ENCODE results near the gene GTSF1L. TPM values are rescaled to one million over a fixed set of nuclear protein-coding genes. Genes with fewer than 3 reads are reported as not detected.
A peak's percentile ranks its signal among the peaks of the same experiment; 100 is the strongest.

Gene GTSF1L
- total and polyA plus RNA-seq, 2 of the 4 experiments (the other 2 are of a cell fraction): not detected

DNA sequence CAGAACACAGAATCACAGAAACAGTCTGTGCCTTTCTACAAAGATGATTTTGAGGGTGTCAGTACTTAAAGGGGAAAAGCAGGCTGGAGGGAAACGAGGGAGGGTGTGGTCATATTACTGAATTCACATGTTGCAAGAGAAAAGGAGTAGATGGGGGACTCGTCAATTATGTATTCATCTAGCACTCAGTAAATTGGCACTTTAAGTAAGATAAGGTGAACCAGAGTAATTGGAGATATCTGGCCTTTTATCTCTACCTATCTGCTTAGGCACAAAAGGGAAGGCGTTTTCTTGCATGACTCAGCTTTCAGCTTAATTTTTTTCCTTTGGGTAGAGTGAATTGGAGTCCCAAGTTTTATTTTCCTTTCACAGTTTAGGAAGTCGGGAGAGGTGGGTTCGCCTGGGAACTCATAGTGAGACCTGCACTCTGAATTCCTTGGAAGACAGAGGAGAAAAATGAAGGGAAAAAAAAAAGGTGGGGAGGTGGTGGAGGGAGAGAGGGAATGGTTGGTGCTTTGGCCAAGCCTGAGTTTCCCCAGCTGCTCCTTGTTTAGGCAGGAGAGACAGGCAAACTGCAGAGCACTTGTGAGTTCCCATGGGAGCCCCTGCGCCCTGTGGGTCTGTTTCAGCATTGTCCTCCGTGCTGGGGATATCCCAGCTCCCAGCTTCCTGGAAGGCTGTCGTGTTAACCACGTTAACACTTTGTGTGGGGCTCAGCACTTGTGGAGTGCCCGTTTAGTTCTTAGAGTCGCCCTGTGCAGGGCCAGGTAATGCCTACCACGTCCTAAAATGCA, 19.7 kb upstream of the GTSF1L start (continued):
- no peak for TF ChIP-seq RCOR1 (IDR thresholded peaks at IDR 0.05; ENCODE audit: insufficient replicate concordance, low read length)

DNA sequence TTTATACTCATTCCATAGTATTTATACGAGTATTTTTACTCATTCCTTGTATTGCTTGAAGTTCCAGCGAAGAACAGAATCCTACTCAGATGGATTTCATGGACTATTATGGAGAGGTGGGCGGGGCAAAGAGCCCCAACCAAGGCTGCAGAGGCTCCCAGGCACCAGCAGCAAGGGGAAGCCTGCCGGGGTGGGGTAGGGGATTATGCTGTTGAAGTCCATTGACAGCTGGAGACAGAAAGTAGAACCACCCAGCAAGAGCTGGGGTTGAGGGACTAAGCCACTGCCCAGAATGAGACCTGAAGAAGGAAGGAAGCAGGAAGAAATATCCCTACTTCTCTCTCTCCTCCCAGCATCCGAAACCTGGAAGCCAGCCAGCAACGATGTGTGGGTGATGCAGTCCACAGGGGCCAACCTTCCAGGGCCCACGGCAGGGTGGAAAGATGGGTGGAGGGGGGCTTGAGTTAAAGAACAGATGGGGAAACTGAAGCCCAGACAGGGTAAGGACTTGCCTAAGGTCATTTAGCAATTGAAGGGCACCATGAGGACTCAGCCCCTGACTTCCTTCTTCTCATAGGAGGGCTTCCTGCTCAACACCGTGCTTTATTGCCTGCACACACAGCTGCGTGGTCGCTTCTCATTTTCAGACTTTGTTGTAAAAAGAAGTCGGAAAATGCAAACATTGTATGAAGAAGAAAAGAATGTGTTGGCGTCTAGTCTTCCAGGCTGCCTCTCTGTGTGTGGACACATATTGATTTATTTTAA, 18.3 kb upstream of the GTSF1L start:
- H3K4ac ChIP-seq (ENCODE audit: low read depth, low read length): peak overlapping the region; percentile 20; the same call in 1 of the 2 replicates
- no peaks in the 10 kb centered on the region; the same call in 1 of the 2 replicates for H3K4me1 ChIP-seq (ENCODE audit: control insufficient read depth, insufficient read depth, low read length)
- H4K8ac ChIP-seq (ENCODE audit: low read depth in 2 of 2, low read length in 2 of 2): peak overlapping the region in 1 of 2 experiments; percentile 30; a peak in 2 of 4 replicates
- no peak overlapping the region for H3K9ac ChIP-seq (ENCODE audit: low read depth, low read length)
- H4K20me1 ChIP-seq (ENCODE audit: insufficient read depth, low read length): no peaks in the 10 kb centered on the region
- intact Hi-C loops (cut with micrococcal nuclease) (loop anchor here (5.0 kb wide), 1 partner anchor 208 kb away; no protein-coding TSS in a partner anchor), in situ Hi-C loops (cut with MboI; ENCODE audit: low sequenced_read_pairs) (no loop called here), dilution Hi-C loops (cut with HindIII; ENCODE audit: low sequenced_read_pairs, unreplicated experiment) (no loop called here)
- H4K91ac ChIP-seq (ENCODE audit: insufficient read depth, low read depth, low read length): no peak overlapping the region
- no peak overlapping the region for H3K18ac ChIP-seq (ENCODE audit: low read depth, low read length)
- no peaks in the 10 kb centered on the region for H3K36me3 ChIP-seq (ENCODE audit: control insufficient read depth, insufficient read depth, low read length)
- no peak for TF ChIP-seq RCOR1 (IDR thresholded peaks at IDR 0.05; ENCODE audit: insufficient replicate concordance, low read length)
- ChIA-PET CTCF (interaction anchor here (0.5 kb wide), 1 partner anchor 169 kb away, joined by 4 read pairs; no protein-coding TSS in a partner anchor), POLR2A (ENCODE audit: unreplicated experiment) (no interaction called here)
- H2BK5ac ChIP-seq (ENCODE audit: low read depth, low read length, poor library complexity, severe bottlenecking): no peak overlapping the region
- no peak overlapping the region for H3K23ac ChIP-seq (ENCODE audit: low read depth, low read length)
- no peak overlapping the region for H3K4me2 ChIP-seq (ENCODE audit: low read depth, low read length)
- no peaks in the 10 kb centered on the region; the same call in 1 of the 2 replicates for H3K27me3 ChIP-seq (ENCODE audit: control insufficient read depth, insufficient read depth, low read length)
- no peak overlapping the region for H3K4me3 ChIP-seq (ENCODE audit: insufficient read depth, low read depth, low read length)
- H3K9me3 ChIP-seq (ENCODE audit: control insufficient read depth, insufficient read depth, low read length): no peaks in the 10 kb centered on the region; the same call in 1 of the 2 replicates
- H3K79me1 ChIP-seq (ENCODE audit: low read depth in 1 of 2, low read length in 2 of 2): no peaks in the 10 kb centered on the region
- peak overlapping the region; percentile 48 for H2AFZ ChIP-seq (replicated peaks; ENCODE audit: low read length, poor library complexity)
- ATAC-seq (ENCODE audit: low read depth) (no peak), DNase-seq (no peak)
- H3K9me1 ChIP-seq (ENCODE audit: insufficient read depth, low read length): no peaks in the 10 kb centered on the region
- no peak overlapping the region for H3K27ac ChIP-seq (ENCODE audit: insufficient read depth, low read length)
- no TSS peak for BruUV-seq (replicated peaks)
- 0% methylated on average over 1 of the region's 12 CpGs; no CpG with 5 or more reads in 1 of the 2 experiments for WGBS, 2 experiments (ENCODE audit: extremely low coverage in 2 of 2, insufficient read length in 1 of 2)
- H3K14ac ChIP-seq (replicated peaks; ENCODE audit: low read depth, low read length): no peak overlapping the region
- H3K56ac ChIP-seq (ENCODE audit: extremely low read depth, insufficient read depth, low read length): no peak overlapping the region
- H2BK120ac ChIP-seq (ENCODE audit: low read depth, low read length): no peak overlapping the region
- H2AK5ac ChIP-seq (ENCODE audit: low read depth, low read length): no peak overlapping the region
- H4K5ac ChIP-seq (ENCODE audit: low read depth, low read length): no peak overlapping the region
- no peak overlapping the region for H2BK20ac ChIP-seq (ENCODE audit: low read depth, low read length)
- H2AK9ac ChIP-seq (replicated peaks; ENCODE audit: low read depth, low read length, poor library complexity): peak overlapping the region; percentile 8
- H2BK15ac ChIP-seq (ENCODE audit: low read depth, low read length): no peak overlapping the region

All from IMR-90 (cell line).